GM12865 (cell line): ENCODE measurements around the gene INKA1.
A peak's percentile ranks its signal among the peaks of the same experiment; 100 is the strongest.
"Not testable (repeated sequence)": the region's sequence is repeated elsewhere in the genome, so short reads cannot be mapped to it uniquely, and the experiment has no call there.

ENCODE experiments used
- DNase-seq: peaks from one replicate; pipeline ENCODE4 v3.0.0; 2010; ENCODE audit warnings: low read depth
- H3K4me3 ChIP-seq: 2 replicates; pipeline ENCODE4 v1.5.1; 2011; ENCODE audit warnings: mild to moderate bottlenecking, low read depth, low read length, control low read depth
- TF ChIP-seq, protein P1 (sequence below): IDR thresholded peaks from 2 replicates; pipeline ENCODE4 v1.5.1; 2011; ENCODE audit warnings: low read length, control low read depth, low read depth, inconsistent platforms; ENCODE audit not compliant: insufficient read depth; ENCODE audit errors: missing control alignments

The INKA1 gene

DNA sequence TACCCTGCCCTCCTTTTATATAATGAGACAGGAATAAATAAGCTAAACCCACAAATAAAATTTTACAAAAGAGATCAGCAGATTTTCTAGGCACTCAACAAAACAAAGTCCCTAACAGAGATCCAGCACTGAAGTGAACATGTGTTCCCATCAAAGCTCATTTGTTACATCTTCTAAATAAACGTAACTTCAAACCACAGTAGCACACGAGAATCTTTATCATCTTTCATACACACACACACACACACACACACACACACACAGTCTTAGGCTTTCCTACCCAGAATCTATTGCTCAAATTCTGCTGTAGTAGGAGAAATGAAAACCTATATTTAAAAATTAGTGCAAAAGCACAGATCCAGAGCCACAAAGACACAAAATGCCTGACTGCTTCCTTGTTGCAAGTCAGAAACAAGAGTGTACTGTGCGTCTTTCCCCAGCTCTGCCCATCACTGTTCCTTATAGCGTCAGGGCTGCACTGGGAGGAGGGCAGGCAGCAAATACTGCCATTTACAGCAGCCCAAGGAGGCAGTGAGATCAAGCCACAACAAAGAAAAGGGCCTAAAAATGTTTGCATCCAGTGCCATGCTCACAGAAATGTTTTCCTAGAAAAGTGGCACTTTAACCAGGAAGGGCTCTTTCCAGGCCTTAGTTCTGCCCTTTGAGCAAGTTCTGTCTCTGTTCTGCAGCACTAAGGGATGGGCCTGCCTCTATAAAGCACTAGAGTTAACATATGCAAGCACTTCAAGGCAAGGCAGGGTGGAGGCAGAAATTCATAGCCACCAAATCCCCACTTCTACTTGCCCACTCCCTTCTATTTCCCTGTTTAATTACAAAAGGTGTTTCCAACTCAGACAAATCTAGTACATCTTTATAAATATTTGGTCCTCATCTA lies 22.7 kb upstream of the INKA1 start:
- TF ChIP-seq, protein P1, sequence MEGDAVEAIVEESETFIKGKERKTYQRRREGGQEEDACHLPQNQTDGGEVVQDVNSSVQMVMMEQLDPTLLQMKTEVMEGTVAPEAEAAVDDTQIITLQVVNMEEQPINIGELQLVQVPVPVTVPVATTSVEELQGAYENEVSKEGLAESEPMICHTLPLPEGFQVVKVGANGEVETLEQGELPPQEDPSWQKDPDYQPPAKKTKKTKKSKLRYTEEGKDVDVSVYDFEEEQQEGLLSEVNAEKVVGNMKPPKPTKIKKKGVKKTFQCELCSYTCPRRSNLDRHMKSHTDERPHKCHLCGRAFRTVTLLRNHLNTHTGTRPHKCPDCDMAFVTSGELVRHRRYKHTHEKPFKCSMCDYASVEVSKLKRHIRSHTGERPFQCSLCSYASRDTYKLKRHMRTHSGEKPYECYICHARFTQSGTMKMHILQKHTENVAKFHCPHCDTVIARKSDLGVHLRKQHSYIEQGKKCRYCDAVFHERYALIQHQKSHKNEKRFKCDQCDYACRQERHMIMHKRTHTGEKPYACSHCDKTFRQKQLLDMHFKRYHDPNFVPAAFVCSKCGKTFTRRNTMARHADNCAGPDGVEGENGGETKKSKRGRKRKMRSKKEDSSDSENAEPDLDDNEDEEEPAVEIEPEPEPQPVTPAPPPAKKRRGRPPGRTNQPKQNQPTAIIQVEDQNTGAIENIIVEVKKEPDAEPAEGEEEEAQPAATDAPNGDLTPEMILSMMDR: no peak
- H3K4me3 ChIP-seq: no peak overlapping the region
- no peak for DNase-seq

DNA sequence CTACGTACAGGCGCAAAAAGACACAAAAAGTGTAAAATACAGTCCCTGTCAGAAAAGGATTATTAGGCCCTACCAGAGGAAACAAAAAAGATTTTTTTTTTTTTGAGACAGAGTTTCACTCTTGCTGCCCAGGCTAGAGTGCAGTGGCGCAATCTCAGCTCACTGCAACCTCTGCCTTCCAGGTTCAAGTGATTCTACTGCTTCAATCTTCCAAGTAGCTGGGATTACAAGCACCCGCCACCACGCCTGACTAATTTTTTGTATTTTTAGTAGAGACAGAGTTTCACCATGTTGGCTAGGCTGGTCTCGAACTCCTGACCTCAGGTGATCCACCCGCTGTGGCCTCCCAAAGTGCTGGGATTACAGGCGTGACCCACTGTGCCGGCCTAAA lies 22.1 kb upstream of the INKA1 start:
- H3K4me3 ChIP-seq, DNase-seq: not testable (repeated sequence)

DNA sequence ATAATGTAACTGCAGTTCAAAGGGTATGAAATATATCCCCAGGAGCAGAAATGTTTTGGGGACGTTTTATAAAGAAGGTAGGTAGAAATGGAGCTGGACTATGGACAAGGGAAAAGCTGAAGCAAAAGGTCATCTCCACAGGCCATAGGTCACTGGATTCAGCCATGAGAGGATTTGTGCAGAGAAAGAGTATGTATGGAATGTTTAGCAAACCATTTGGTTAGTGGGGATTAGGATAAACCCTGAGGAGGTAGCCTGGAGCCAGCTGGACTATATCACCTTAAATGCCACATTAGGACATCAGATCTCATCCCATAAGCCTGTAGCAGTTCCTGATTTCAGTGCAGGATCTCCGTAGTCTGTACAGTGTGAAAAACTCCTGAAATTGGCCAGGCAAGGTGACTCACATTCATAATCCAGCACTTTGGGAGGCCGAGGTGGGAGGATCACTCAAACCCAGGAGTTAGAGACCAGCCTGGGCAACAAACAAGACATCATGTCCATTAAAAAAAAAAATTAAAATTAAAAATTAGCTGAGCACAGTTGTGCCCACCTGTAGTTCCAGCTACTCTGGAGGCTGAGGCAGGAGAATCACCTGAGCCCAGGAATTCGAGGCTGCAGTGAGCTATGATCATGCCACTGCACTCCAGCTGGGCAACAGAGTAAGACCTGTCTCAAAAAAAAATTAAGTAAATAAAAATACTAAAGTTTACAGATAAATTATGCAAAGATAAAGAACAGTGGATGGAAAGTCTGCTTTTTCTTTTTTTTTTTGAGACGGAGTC lies 21.5 kb upstream of the INKA1 start:
- no peak overlapping the region for H3K4me3 ChIP-seq
- DNase-seq: no peak
- TF ChIP-seq, protein P1: no peak

DNA sequence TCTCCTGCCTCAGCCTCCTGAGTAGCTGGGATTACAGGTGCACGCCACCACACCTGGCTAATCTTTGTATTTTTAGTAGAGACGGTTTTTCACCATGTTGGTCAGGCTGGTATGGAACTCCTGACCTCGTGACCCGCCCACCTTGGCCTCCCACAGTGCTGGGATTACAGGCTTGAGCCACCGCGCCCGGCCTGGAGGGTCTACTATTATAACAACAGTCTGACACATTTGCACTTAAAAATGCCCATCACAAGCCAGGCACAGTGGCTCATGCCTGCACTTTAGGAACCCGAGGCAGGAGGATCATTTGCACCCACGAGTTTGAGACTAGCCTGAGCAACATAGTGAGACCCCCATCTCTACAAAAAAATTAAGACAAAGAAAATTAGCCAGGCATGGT lies 20.8 kb upstream of the INKA1 start:
- H3K4me3 ChIP-seq, DNase-seq: not testable (repeated sequence)

DNA sequence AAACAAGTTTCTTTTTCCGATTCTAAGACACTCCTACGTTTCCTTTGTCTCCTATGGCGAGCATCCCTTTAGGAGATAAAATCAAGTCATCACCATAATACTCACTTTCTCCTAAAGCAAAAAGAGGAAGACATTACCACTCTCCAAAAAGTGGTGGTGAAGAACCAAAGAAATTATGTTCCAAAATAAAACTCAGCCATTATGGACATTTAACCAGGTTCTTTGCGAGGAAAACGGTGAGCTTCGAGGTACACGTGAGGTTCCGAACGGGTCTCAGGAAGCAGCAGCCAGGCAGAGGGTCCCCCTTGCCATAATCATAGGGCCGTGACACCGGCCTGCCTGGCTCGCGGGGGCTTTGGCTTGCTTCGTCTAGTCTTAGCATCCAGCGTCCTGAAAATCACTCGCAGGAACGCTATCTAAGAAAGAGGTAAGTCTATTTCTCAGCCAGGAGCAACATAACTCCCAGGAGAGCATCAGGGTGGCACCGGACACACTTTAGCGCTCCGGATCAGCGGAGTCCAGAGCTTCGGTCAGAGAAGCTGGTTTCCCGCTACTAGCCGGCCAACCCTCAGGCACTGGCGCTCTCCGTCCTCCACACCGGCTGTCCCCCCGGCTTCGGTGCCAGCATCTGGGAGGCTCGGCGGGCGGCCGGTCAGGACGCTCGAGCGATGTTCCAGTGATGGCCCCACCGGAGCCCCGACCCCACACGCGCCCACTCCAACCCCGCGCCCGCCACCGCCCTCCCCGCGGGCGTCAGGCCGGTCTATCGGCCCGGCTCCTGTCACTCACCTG lies 17.3 kb upstream of the INKA1 start:
- H3K4me3 ChIP-seq: peak overlapping the region; percentile 94
- TF ChIP-seq, protein P1: no peak
- DNase-seq: peak; percentile 33

DNA sequence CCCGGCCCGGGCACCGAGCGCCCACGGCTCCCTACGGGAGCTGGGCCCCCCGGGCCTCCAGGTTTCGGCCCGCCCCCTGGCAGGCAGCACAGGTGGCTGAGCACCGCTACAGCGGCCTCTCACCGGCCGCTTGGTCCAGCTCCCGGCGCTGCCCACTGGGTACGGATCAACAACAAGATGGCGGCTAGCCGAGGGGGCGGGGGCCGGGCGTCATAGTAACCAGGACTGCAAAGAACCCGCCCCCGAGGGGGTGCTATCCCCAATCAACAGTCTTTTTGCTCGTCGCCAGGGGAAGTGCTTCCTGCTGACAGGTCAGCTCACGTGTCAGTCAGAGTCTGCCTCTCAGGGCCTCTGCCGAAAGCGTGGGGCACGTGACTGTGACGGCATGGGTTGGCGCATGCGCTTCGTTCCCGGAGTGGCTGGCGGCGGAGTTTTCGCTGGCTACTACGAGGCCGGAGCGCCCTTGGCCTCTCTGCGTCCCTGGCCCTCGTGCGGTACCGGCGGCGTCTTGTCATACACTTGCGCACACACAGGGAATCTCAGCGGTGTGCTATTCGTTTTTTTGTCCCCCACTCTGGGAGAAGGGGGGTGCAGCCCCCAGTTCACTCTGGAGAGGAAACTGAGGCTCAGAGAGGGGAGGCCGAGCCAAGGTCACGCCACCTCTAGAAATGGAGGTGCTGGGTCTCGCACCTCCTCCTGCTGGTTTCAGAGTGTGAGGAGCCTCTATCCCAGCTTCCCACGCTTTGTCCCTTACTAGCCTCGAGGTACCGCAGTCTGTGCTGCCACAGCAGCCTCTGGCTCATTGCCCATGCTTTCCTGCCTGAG lies 16.5 kb upstream of the INKA1 start, which contains the start of gene IP6K1:
Gene IP6K1 (minus strand): TSS at position 186 of the 825 bp plus-strand sequence. CDS start 38,502 bp downstream, outside the sequence.
- H3K4me3 ChIP-seq: peak within 1 kb of the TSS; percentile 94
- TF ChIP-seq, protein P1: no peak
- peak; percentile 100 for DNase-seq

DNA sequence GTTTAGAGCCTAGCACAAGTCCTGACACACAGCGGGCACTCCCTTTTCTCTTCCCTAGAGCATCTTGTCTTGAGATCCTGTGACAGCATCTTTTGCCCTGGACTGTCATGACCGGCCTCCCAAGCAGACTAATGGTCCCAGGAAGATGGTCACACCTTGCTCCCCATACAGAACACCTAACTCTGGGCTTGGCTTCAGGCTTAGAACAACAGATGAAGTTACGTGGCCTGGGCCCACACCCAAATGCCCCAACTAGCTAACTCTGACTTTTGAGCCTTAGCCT lies 15.9 kb upstream of the INKA1 start:
- DNase-seq: no peak
- peak overlapping the region; percentile 58 for H3K4me3 ChIP-seq
- TF ChIP-seq, protein P1: no peak
